Measurements from ENCODE around the gene ATRNL1.

The ATRNL1 gene, protein sequence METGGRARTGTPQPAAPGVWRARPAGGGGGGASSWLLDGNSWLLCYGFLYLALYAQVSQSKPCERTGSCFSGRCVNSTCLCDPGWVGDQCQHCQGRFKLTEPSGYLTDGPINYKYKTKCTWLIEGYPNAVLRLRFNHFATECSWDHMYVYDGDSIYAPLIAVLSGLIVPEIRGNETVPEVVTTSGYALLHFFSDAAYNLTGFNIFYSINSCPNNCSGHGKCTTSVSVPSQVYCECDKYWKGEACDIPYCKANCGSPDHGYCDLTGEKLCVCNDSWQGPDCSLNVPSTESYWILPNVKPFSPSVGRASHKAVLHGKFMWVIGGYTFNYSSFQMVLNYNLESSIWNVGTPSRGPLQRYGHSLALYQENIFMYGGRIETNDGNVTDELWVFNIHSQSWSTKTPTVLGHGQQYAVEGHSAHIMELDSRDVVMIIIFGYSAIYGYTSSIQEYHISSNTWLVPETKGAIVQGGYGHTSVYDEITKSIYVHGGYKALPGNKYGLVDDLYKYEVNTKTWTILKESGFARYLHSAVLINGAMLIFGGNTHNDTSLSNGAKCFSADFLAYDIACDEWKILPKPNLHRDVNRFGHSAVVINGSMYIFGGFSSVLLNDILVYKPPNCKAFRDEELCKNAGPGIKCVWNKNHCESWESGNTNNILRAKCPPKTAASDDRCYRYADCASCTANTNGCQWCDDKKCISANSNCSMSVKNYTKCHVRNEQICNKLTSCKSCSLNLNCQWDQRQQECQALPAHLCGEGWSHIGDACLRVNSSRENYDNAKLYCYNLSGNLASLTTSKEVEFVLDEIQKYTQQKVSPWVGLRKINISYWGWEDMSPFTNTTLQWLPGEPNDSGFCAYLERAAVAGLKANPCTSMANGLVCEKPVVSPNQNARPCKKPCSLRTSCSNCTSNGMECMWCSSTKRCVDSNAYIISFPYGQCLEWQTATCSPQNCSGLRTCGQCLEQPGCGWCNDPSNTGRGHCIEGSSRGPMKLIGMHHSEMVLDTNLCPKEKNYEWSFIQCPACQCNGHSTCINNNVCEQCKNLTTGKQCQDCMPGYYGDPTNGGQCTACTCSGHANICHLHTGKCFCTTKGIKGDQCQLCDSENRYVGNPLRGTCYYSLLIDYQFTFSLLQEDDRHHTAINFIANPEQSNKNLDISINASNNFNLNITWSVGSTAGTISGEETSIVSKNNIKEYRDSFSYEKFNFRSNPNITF (N-terminal part only)

DNA sequence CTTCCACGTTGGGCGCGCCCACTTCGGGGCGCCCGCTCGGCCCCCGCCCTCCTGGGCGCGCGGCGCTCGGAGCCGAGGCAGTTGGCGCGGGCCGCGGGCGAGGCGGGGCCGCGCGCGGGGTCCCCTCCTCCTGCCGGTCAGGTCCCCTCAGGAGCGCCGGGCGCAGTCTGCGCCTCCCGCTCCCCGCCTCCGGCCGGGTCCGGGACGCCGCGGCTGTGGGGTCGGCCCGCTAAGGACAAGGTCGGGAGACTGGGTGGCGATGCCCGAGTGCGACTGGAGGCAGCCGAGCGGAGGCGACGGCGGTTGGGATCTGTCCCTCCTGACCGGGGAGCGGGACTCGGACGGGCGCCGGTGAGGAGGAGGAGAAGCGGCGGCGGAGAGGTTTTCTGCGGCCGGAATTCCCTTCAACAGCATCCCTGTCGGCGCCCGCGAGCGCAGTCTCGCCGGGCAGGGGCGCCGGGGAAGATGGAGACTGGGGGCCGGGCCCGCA is at the start of gene ATRNL1:
ATRNL1 (plus strand) TSS at position 80 of the 490 bp plus-strand sequence; CDS start at position 466, 386 bp downstream.
- peak; percentile 71 to 75 (median 73) for DNase-seq

DNA sequence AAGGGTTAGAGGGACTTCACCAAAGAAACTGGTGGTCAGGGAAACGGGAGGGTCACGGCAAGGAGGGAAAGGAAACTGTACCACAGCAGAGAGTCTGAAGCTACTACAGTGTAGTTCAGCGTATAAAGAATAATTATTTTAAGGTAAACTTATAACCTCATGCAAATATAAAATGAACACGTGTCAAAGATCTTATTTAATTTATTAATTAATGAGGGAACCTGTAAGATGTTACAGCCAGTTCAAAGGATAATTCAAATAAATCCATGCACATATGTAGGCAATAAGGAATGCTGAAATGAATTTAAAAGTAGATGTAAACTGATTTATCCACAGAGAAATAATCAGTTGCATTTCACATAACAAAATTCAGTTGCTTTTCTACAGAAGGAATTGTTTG is 49.4 kb upstream of the ATRNL1 start:
- DNase-seq: no peak

GRCh38 chr10:115044891-115045290 is 48.3 kb upstream of the ATRNL1 start:
- no peak for DNase-seq

DNA sequence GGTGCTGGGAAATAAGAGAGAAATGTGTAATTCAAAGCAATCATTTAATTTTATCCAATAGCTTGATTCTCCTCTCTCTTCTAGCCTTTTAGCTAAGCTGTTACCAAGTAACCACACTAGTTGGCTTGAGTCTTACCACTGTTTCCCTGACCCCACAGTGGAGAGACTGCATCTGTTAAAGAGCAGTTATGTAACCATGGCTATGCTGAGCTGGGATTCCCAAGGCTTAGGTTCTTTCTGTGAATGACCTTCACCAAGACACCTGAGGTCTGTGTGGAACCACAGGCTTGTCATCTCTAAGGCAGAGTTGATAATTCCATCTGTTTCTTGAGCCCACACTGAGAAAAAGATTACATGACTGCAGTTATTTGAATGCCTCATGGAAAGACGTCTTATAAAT is 47.7 kb upstream of the ATRNL1 start:
- DNase-seq: peak in 1 of 3 experiments; percentile 0

GRCh38 chr10:115046686-115047236 is 46.4 kb upstream of the ATRNL1 start:
- DNase-seq: no peak

- no peak for DNase-seq
Observed at GRCh38 chr10:115047705-115048104, 45.5 kb upstream of the ATRNL1 start.

- DNase-seq: no peak
Observed at GRCh38 chr10:115049318-115049717, 43.8 kb upstream of the ATRNL1 start.

DNA sequence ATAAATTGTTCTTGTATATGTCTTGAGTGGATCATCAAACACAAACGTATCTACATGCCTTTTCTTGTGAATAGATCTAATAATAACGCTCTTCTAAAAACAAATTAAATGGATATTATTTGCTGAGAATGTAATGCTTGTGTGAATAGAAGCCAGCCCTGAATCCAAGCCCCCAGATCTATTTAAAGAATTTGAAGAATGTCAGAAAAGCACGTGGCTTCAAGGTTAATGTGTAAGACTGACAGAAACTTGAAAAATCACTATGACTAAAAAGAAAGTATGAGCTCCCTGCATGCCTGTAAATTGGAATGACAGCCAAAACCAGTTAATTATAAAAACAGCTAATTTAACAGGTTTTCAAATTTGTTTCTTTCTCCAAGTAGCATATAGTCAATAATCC is 43.2 kb upstream of the ATRNL1 start:
- no peak for DNase-seq

DNA sequence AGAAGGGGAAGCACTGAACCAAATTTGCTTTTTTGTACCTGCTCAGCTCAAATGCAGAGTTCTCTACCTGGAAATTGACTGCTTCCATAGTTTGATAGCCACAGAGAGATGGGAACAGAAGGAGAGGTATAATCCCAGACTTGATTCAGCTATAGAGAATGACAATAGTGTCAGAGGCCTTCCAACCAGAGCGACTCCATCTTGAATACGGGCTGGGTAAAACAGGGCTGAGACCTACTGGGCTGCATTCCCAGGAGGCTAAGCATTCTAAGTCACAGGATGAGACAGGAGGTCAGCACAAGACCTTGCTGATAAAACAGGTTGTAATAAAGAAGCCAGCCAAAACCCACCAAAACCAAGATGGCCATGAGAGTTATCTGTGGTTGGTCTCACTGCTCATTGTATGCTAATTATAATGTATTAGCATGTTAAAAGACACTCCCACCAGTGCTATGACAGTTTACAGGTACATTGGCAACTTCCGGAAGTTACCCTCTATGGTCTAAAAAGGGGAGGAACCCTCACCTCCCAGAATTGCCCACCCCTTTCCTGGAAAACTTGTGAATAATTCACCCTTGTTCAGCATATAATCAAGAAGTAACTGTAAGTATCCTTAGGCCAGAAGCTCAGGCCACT is 42.7 kb upstream of the ATRNL1 start:
- DNase-seq: no peak

DNA sequence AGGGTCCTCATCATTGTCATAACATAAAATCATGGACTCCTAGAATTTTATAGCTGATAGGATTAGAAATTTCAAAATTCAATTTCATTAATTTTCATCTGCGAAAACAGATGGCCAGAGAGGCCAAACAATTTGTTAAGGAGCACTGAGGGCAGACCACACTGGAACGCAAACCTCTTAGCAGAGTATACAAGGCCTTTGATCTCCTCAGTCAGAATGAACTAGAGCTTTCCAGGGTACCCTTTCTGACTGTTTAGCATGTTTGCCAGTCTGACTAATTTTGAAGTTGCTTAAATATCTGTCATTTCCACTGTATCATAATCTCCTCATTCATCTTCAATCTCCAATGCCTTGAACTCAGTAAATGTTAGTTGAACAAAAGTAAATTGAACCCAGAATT is 41.9 kb upstream of the ATRNL1 start:
- DNase-seq: no peak

GRCh38 chr10:115052226-115052625 is 40.9 kb upstream of the ATRNL1 start:
- no peak for DNase-seq

DNA sequence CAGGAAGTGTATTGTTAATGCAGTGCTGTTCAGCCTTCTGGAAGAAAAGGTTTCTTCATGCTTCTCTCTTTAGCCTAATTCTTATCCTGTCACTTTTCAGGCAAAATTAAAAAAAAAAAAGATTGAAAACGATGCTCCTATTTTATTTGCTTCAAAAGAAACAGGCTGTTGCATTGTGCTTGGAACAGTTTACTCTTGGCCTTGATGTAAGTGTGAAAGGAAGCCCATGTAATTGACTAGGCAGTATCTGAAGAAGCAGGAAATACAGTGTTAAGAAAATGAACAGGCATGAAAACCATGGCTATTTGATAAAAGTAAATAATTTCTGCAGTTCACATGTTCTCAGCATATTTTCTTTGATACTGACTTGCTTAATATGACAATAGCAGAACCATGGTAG is 40.4 kb upstream of the ATRNL1 start:
- DNase-seq: peak in 1 of 3 experiments; percentile 9

- no peak for DNase-seq
Observed at GRCh38 chr10:115056186-115056585, 37.0 kb upstream of the ATRNL1 start.

DNA sequence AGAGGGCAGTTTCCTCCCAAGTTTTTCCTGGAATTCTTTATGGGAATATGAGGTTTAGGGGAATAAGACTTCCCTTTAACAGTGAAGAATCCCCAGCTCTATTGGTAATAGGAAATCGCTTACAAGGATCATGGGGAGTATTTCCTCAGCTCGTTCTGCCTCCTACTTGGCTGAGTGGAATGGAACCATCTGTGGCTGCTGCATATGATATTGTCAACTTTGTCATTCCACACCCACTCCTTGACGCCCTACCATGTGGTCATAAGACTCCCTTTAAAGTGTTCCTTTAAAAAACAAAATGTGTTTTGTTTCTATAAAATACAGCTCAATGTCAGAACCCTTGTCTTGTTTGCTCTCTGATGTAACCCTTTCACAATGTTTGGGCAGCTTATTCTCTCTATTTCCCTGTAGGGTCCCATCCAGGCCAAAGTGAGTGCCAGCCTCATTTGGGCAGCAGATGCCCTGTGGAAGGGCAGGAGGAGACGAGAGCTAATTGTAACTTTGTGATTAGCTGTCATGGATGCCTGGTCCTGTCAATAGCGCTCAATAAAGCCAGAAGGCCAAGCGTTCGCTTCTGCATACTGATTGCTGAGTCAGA is 33.8 kb upstream of the ATRNL1 start:
- no peak for DNase-seq

DNA sequence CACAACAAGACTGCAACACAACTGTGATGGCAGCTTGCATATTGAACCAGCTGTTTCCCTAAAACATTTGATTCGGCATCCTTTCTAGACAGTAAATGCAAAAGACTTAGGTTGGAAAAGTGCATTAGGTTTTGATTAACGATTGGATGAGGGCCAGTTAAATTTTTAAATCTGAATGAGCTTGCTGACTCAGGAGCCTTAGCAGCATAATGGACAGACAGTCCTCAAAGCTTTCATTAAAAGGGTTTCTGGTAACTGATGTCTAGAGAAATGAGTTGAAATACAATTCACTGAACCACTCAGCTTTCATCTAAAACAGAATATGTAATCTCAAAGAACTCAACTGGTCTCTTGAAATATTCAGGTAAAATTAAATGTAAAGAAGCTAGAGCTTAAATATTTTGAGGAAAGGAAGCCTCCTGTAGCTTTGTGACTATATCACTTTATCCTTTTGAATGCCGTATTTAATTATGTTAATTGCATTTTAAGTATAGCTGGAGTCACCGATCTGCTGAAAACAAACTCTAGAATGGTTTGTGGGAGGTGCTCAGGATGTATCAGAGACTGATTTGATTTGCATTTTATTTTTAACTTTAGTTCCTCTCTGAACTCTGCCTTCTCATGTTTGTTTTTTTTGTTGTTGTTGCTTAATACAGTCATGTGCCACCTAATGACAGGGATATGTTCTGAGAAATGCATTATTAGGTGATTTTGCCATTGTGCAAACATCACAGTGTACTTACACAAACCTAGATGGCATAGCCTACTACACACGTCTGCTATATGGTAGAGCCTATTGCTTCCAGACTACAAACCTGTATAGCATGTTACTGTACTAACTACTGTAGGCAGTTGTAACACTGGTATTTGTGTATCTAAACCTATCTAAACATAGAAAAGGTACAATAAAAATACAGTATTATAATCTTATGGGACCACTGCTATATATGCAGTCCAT is 29.2 kb upstream of the ATRNL1 start:
- DNase-seq: peak in 2 of 3 experiments; percentile 4 to 49

- no peak for DNase-seq
Observed at GRCh38 chr10:115065801-115066200, 27.4 kb upstream of the ATRNL1 start.

DNA sequence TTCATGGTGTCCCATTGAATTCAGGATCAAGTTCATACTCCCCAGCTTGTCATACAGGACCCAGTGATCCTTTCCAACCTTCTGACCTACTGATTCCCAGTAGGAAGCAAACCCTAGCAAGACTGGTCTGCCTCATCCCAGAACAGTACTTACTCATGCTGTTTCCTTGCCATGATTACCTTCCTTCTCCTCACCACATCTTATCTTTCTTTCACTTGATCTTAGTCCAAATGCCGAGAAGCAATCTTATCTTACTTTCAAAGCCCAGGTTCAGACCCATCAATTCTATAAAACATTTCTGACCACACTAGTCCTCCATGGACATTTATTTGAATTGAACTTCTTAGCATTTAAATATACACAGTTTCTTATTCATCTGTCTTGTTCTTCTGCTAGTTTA is 26.6 kb upstream of the ATRNL1 start:
- DNase-seq: no peak

DNA sequence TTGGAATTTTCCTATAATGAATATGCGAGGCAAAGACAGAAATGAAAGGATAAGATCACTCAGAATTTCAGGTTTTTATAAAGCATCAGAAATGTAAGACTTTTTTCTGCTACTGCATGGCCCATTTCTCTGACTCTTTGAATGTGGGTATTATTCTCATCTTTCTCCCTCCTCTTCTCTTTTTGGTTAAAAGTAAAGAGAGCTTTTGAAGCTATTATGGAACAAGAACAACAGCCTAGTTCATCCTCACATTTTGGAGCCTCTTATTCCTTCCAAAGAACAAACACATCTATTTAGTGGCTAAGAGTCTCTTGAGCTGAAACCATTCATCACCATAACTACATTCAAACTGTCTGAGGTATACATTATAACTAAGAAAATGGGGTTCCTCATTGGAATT is 19.4 kb upstream of the ATRNL1 start:
- peak in 1 of 3 experiments; percentile 2 for DNase-seq

DNA sequence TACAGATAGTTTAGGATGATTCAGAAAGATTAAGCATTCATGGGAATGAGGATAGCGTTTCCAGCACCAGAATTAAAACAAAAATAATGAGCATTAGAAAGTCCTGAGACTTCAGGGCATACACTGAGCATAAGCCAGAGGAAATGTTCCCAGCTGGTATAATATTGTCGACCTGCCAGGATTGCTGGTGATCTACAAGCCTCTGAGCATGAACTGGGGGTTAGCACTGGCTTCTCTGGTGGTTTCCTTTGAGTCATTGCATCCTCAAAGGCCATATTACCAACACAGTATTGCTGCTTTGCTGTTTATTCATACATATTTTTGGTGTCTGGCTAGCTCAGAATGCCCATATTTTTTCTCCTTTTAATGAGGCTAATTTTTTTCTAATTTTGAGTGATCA is 10.7 kb upstream of the ATRNL1 start:
- no peak for DNase-seq

GRCh38 chr10:115084277-115084850 is 8.8 kb upstream of the ATRNL1 start:
- peak in 1 of 3 experiments; percentile 13 for DNase-seq

All from NCI-H1417 (cell line).